Neuronal stem cell (in vitro differentiated cells): ENCODE measurements around the gene CEP170B.
A peak's percentile ranks its signal among the peaks of the same experiment; 100 is the strongest.

Experiments
- DNase-seq: peaks from one replicate; pipeline ENCODE4 v3.0.0-alpha.2; 2013; ENCODE audit warnings: low spot score
- H2AFZ ChIP-seq: one replicate; pipeline ENCODE4 v1.6.1; 2013; ENCODE audit warnings: mild to moderate bottlenecking, low read length, inconsistent platforms
- H2AK5ac ChIP-seq: 2 replicates; pipeline ENCODE4 v1.6.1; 2013; ENCODE audit warnings: low read depth, mild to moderate bottlenecking, inconsistent platforms, low read length, moderate library complexity, mixed read lengths
- H2BK120ac ChIP-seq: 2 replicates; pipeline ENCODE4 v1.6.1; 2013; ENCODE audit warnings: low read depth, mild to moderate bottlenecking, inconsistent platforms, low read length, moderate library complexity, mixed read lengths
- H2BK12ac ChIP-seq: one replicate; pipeline ENCODE4 v1.6.1; 2013; ENCODE audit warnings: low read length, inconsistent platforms
- H2BK15ac ChIP-seq: 2 replicates; pipeline ENCODE4 v1.6.1; 2013; ENCODE audit warnings: mild to moderate bottlenecking, low read length, inconsistent platforms, mixed read lengths
- H2BK5ac ChIP-seq: one replicate; pipeline ENCODE4 v1.6.1; 2013; ENCODE audit warnings: inconsistent platforms, mild to moderate bottlenecking, low read length, moderate library complexity
- H3K14ac ChIP-seq: one replicate; pipeline ENCODE4 v1.6.1; 2013; ENCODE audit warnings: low read length, inconsistent platforms
- H3K18ac ChIP-seq: 2 replicates; pipeline ENCODE4 v1.6.1; 2013; ENCODE audit warnings: low read length, inconsistent platforms
- H3K23ac ChIP-seq: 2 replicates; pipeline ENCODE4 v1.6.1; 2013; ENCODE audit warnings: low read depth, mild to moderate bottlenecking, mixed read lengths, low read length, inconsistent platforms; ENCODE audit not compliant: poor library complexity
- H3K27ac ChIP-seq: replicated peaks from 3 replicates; pipeline ENCODE4 v1.5.1; 2013; ENCODE audit warnings: low read length, inconsistent platforms
- H3K27me3 ChIP-seq, 3 experiments: 2 replicates each; pipeline ENCODE4 v1.6.1; 2013; ENCODE audit warnings: low read length in 3 of 3, mild to moderate bottlenecking in 2 of 3, inconsistent platforms in 1 of 3, low read depth in 1 of 3, mixed read lengths in 1 of 3, moderate library complexity in 1 of 3; ENCODE audit not compliant: control insufficient read depth in 3 of 3, insufficient read depth in 3 of 3
- H3K36me3 ChIP-seq, 2 donors: replicated peaks in 1 of 2; 2 replicates each; pipeline ENCODE4 v1.6.1; 2013; ENCODE audit warnings: low read length in 2 of 2; ENCODE audit not compliant: control insufficient read depth in 2 of 2, insufficient read depth in 2 of 2
- H3K4ac ChIP-seq: 2 replicates; pipeline ENCODE4 v1.6.1; 2013; ENCODE audit warnings: inconsistent platforms, mild to moderate bottlenecking, low read length, moderate library complexity
- H3K4me1 ChIP-seq, 2 donors: 1 replicate in 1 of 2; 2 replicates in 1 of 2; pipeline ENCODE4 v1.6.1; 2013; ENCODE audit warnings: low read length in 2 of 2, low read depth in 1 of 2; ENCODE audit not compliant: control insufficient read depth in 2 of 2, insufficient read depth in 1 of 2
- H3K4me2 ChIP-seq: one replicate; pipeline ENCODE4 v1.6.1; 2013; ENCODE audit warnings: mild to moderate bottlenecking, low read length, inconsistent platforms; ENCODE audit not compliant: insufficient read depth, poor library complexity, severe bottlenecking
- H3K4me3 ChIP-seq, 2 donors: 2 replicates each; pipeline ENCODE4 v1.5.1; 2013; ENCODE audit warnings: low read length in 2 of 2, mild to moderate bottlenecking in 2 of 2, inconsistent platforms in 1 of 2, moderate library complexity in 1 of 2
- H3K79me1 ChIP-seq: one replicate; pipeline ENCODE4 v1.6.1; 2013; ENCODE audit warnings: low read depth, mild to moderate bottlenecking, inconsistent platforms, low read length, moderate library complexity
- H3K9ac ChIP-seq: one replicate; pipeline ENCODE4 v1.6.1; 2013; ENCODE audit warnings: mild to moderate bottlenecking, low read depth, low read length, inconsistent platforms; ENCODE audit not compliant: poor library complexity
- H3K9me3 ChIP-seq, 2 donors: replicated peaks in 1 of 2; 2 replicates each; pipeline versions ENCODE3 to v1.6.1; 2013; ENCODE audit warnings: low read length in 2 of 2, mild to moderate bottlenecking in 2 of 2, inconsistent platforms in 1 of 2, low read depth in 1 of 2, mixed read lengths in 1 of 2, moderate library complexity in 1 of 2; ENCODE audit not compliant: control insufficient read depth in 2 of 2, insufficient read depth in 1 of 2
- H4K8ac ChIP-seq: one replicate; pipeline ENCODE4 v1.6.1; 2013; ENCODE audit warnings: low read depth, mild to moderate bottlenecking, inconsistent platforms, low read length, moderate library complexity
- H4K91ac ChIP-seq: one replicate; pipeline ENCODE4 v1.6.1; 2013; ENCODE audit warnings: low read length, low read depth, mild to moderate bottlenecking, inconsistent platforms; ENCODE audit not compliant: poor library complexity
- WGBS, 2 donors: extraction: QIAGEN DNeasy Blood & Tissue Kit; methylation state at CpG; one replicate each; pipeline ENCODE4 v1.1.7; 2013; ENCODE audit warnings: missing lambda C conversion rate in 2 of 2, mixed read lengths in 1 of 2; ENCODE audit not compliant: insufficient read length in 2 of 2, insufficient replicate concordance in 1 of 2; ENCODE audit errors: extremely low coverage in 2 of 2; 5-methylcytosine and 5-hydroxymethylcytosine counted together

The CEP170B gene

DNA sequence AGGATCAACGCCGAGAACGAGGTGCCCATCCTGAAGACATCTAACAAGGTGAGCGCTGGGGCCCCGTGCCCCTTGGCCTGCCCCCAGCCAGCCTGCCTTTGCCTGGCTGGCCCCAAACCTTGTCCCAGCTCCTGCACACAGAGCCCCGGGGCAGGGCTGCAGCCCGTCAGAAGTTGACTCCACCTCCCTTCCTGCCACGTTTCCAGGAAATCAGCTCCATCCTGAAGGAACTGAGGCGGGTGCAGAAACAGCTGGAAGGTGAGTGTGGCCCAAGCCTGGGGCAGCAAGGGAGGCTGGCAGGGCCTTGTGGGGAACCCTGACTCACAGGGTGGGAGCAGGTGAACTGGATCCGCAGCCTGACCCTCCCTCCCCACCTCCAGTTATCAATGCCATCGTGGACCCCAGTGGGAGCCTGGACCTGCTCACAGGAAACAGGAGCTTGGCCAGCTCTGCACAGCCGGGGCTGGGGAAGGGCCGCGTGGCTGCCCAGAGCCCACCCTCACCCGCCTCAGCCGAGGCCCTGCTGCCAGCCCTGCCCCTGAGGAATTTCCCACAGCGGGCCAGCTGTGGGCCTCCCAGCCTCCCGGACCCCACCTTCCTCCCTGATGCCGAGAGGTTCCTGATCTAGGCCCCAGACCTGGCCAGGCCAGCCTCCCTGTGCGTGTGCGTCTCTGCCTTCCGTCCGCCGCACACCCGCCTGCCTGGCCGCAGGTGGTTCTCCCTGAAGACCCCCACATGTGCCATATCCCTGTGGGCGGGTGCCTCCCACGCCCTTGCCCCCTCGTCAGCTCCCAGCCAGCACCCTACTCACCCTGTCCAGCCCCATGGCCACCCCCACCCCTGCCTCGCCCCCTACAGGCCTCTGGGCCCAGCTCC lies 29.5 kb downstream of the CEP170B start:
- no peaks in the 10 kb centered on the region for H3K9me3 ChIP-seq
- H2AK5ac ChIP-seq: peak overlapping the region; percentile 63
- H4K91ac ChIP-seq: no peak overlapping the region
- no peak overlapping the region for H3K4ac ChIP-seq
- peaks cover 0 to 7% (median 0%) of the 10 kb centered on the region in 3 experiments for H3K27me3 ChIP-seq
- no peak overlapping the region for H3K23ac ChIP-seq
- H3K4me3 ChIP-seq: no peak overlapping the region
- DNase-seq: no peak
- H2AFZ ChIP-seq: no peak overlapping the region
- H3K14ac ChIP-seq: peak overlapping the region; percentile 21
- no peak overlapping the region for H2BK5ac ChIP-seq
- no peak overlapping the region for H2BK15ac ChIP-seq
- no peak overlapping the region for H3K9ac ChIP-seq
- no peaks in the 10 kb centered on the region for H3K79me1 ChIP-seq
- peak overlapping the region; percentile 65 for H4K8ac ChIP-seq
- H3K4me2 ChIP-seq: peak overlapping the region; percentile 11
- H2BK12ac ChIP-seq: no peak overlapping the region
- no peaks in the 10 kb centered on the region for H3K36me3 ChIP-seq
- H3K27ac ChIP-seq: no peak overlapping the region
- H3K18ac ChIP-seq: no peak overlapping the region
- no CpG with 5 or more reads among the region's 30 CpGs for WGBS, 2 donors
- H2BK120ac ChIP-seq: no peak overlapping the region
- H3K4me1 ChIP-seq: peaks cover 0 to 6% of the 10 kb centered on the region in 2 donors

DNA sequence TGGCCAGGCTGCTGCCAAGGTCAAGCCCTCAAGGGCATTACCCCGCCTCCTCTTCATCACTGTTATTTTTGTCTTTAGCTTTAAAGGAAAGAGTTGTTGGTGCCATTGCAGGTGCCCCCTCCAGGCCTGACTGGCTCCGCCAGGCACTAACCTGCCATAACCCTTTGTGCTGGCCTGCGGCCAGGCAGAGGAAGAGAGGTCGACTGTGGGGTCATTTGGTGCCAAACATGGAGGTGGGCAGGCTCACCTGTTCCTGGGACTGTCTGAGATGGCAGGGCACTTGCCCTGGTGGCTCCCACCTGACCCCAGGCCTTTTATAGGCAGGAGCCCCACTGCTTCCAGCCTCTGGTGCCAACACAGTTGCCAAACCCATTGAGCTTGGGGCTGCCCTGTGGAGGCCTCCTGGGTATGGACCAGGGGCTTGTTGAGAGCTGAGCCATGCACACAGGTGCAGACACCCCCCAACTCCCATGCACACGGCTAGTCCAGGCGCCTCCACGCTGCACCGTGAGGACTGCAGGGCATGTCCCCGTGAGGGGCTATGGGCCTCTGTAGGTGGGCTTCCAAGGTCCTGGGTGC lies 30.2 kb downstream of the CEP170B start:
- Histone ChIP-seq H3K4ac (no peak overlapping the region), H2AK5ac (no peak overlapping the region)

GRCh38 chr14:104895786-104896661 lies 31.0 kb downstream of the CEP170B start:
- H2BK15ac ChIP-seq: no peak overlapping the region
- H3K4me3 ChIP-seq: no peak overlapping the region
- peak overlapping the region; percentile 65 for H4K8ac ChIP-seq
- H3K4me1 ChIP-seq: peaks cover 0 to 6% of the 10 kb centered on the region in 2 donors
- H3K36me3 ChIP-seq: no peaks in the 10 kb centered on the region
- no peaks in the 10 kb centered on the region for H3K9me3 ChIP-seq
- no peak overlapping the region for H2BK5ac ChIP-seq
- no peak overlapping the region for H2BK120ac ChIP-seq
- WGBS, 2 donors: no CpG with 5 or more reads among the region's 34 CpGs
- H4K91ac ChIP-seq: no peak overlapping the region
- no peaks in the 10 kb centered on the region for H3K79me1 ChIP-seq
- H3K4me2 ChIP-seq: no peak overlapping the region
- peak overlapping the region; percentile 70 for H2AK5ac ChIP-seq
- H3K9ac ChIP-seq: peak overlapping the region; percentile 21
- peak overlapping the region; percentile 31 for H3K23ac ChIP-seq
- peaks cover 0 to 21% (median 0%) of the 10 kb centered on the region in 3 experiments for H3K27me3 ChIP-seq
- H3K14ac ChIP-seq: no peak overlapping the region
- H3K18ac ChIP-seq: peak overlapping the region; percentile 27
- H3K4ac ChIP-seq: no peak overlapping the region
- DNase-seq: no peak
- no peak overlapping the region for H2AFZ ChIP-seq
- H2BK12ac ChIP-seq: no peak overlapping the region
- no peak overlapping the region for H3K27ac ChIP-seq

More for the DNA sequence above, 30.2 kb downstream of the CEP170B start:
- no peak overlapping the region for H2BK12ac ChIP-seq
- H2BK15ac ChIP-seq: no peak overlapping the region
- H3K4me1 ChIP-seq: peaks cover 0 to 6% of the 10 kb centered on the region in 2 donors
- WGBS, 2 donors: no CpG with 5 or more reads among the region's 9 CpGs
- H3K4me2 ChIP-seq: no peak overlapping the region
- no peaks in the 10 kb centered on the region for H3K79me1 ChIP-seq
- peaks cover 0 to 14% (median 0%) of the 10 kb centered on the region in 3 experiments for H3K27me3 ChIP-seq
- no peak overlapping the region for H3K4me3 ChIP-seq
- H3K27ac ChIP-seq: no peak overlapping the region
- H3K14ac ChIP-seq: no peak overlapping the region
- no peak overlapping the region for H3K18ac ChIP-seq
- no peak overlapping the region for H2BK5ac ChIP-seq
- no peak overlapping the region for H2BK120ac ChIP-seq
- no peak overlapping the region for H4K91ac ChIP-seq
- H3K9ac ChIP-seq: no peak overlapping the region
- DNase-seq: no peak
- H3K9me3 ChIP-seq: no peaks in the 10 kb centered on the region
- no peak overlapping the region for H2AFZ ChIP-seq
- H3K36me3 ChIP-seq: no peaks in the 10 kb centered on the region
- H4K8ac ChIP-seq: peak overlapping the region; percentile 65
- peak overlapping the region; percentile 20 for H3K23ac ChIP-seq
